Activated CD4-positive, alpha-beta T cell treated with anti-CD3 and anti-CD28 coated beads, Interleukin-2, amount 50 U/mL, for 1 hour (primary cell): ENCODE data around the gene HACD4.

ENCODE experiments used
- DNase-seq: peaks from one replicate; pipeline ENCODE4 v3.0.0-alpha.2; 2020

The HACD4 gene

GRCh38 chr9:20962536-20963225 lies 68.8 kb downstream of the HACD4 start:
- DNase-seq, result no peak

- DNase-seq, result no peak
Observed at GRCh38 chr9:20950707-20951106, 80.7 kb downstream of the HACD4 start.
